WTC11 (cell line): ENCODE results near the gene MCM7. TPM values are rescaled to one million over a fixed set of nuclear protein-coding genes. Genes with fewer than 3 reads are reported as not detected.

ENCODE experiments used
- ATAC-seq: fragments of 200-7000 bp; cut with Tn5 transposase; 2 replicates; pipeline ENCODE4 v1.10.0; 2021; ENCODE audit warnings: mild to moderate bottlenecking, moderate library complexity
- CTCF ChIA-PET: fragments of 300-600 bp; sonication (Branson Sonifier 250); formaldehyde crosslinking; loops from one replicate; lab custom pipeline; 2021; ENCODE audit warnings: antibody characterized with exemption; lab: Charles Lee
- POLR2A ChIA-PET: fragments of 350-600 bp; sonication (Branson Sonifier 250); formaldehyde crosslinking; loops from one replicate; lab custom pipeline; 2021; ENCODE audit warnings: antibody characterized with exemption; lab: Charles Lee
- DNase-seq: peaks from one replicate; pipeline ENCODE4 v3.0.0; 2021; ENCODE audit warnings: low spot score
- H3K27ac Mint-ChIP-seq: 2 replicates; pipeline ENCODE4 v1.8.0; 2021; ENCODE audit warnings: mixed read lengths
- H3K27me3 Mint-ChIP-seq: 2 replicates; pipeline ENCODE4 v1.8.0; 2021; ENCODE audit warnings: low read depth, mild to moderate bottlenecking, moderate library complexity, mixed read lengths
- H3K36me3 Mint-ChIP-seq: 2 replicates; pipeline ENCODE4 v1.8.0; 2021; ENCODE audit warnings: mixed read lengths
- H3K4me1 Mint-ChIP-seq: 2 replicates; pipeline ENCODE4 v1.8.0; 2022; ENCODE audit warnings: mixed read lengths
- H3K4me3 Mint-ChIP-seq: 2 replicates; pipeline ENCODE4 v1.8.0; 2021; ENCODE audit warnings: mild to moderate bottlenecking, moderate library complexity, mixed read lengths
- H3K9me3 Mint-ChIP-seq: 2 replicates; pipeline ENCODE4 v1.8.0; 2021; ENCODE audit warnings: mixed read lengths
- CBFB ChIP-seq: sonication (generic); formaldehyde crosslinking; IDR thresholded peaks from 2 replicates; pipeline ENCODE4 v1.8.1; 2022; ENCODE audit warnings: mild to moderate bottlenecking, low read depth, missing genetic modification reagents
- CREB1 ChIP-seq: sonication (generic); formaldehyde crosslinking; IDR thresholded peaks from 2 replicates; pipeline ENCODE4 v1.8.0; 2023; ENCODE audit warnings: mild to moderate bottlenecking, missing genetic modification reagents
- E2F1 ChIP-seq: sonication (generic); formaldehyde crosslinking; IDR thresholded peaks from 2 replicates; pipeline ENCODE4 v1.8.0; 2022; ENCODE audit warnings: mild to moderate bottlenecking, missing genetic modification reagents
- FOXK1 ChIP-seq: sonication (generic); formaldehyde crosslinking; IDR thresholded peaks from 2 replicates; pipeline ENCODE4 v1.8.0; 2022; ENCODE audit warnings: mild to moderate bottlenecking, moderate library complexity, missing genetic modification reagents
- FOXP4 ChIP-seq: sonication (generic); formaldehyde crosslinking; IDR thresholded peaks from 2 replicates; pipeline ENCODE4 v1.8.0; 2022; ENCODE audit warnings: mild to moderate bottlenecking, missing genetic modification reagents
- HMGA2 ChIP-seq: fragments of 250-450 bp; sonication (Bioruptor Pico); IDR thresholded peaks from 2 replicates; pipeline ENCODE4 v1.4.0; 2021; ENCODE audit warnings: mild to moderate bottlenecking, moderate library complexity
- KAT7 ChIP-seq: sonication (generic); formaldehyde crosslinking; IDR thresholded peaks from 2 replicates; pipeline ENCODE4 v1.8.1; 2023; ENCODE audit warnings: missing genetic modification reagents, mild to moderate bottlenecking, borderline replicate concordance
- RORB ChIP-seq: fragments of 250-450 bp; sonication (Bioruptor Pico); IDR thresholded peaks from 2 replicates; pipeline ENCODE4 v1.9.0; 2021; ENCODE audit warnings: mild to moderate bottlenecking
- SP1 ChIP-seq: sonication (generic); formaldehyde crosslinking; conservative IDR thresholded peaks from 2 replicates; pipeline ENCODE4 v1.8.1; 2022; ENCODE audit warnings: missing genetic modification reagents
- STAT6 ChIP-seq: sonication (generic); formaldehyde crosslinking; conservative IDR thresholded peaks from 2 replicates; pipeline ENCODE4 v1.8.1; 2023; ENCODE audit warnings: mild to moderate bottlenecking, low read depth, missing genetic modification reagents, moderate library complexity
- ZNF121 ChIP-seq: sonication (generic); formaldehyde crosslinking; IDR thresholded peaks from 2 replicates; pipeline ENCODE4 v1.8.0; 2023; ENCODE audit warnings: missing genetic modification reagents
- ZNF232 ChIP-seq: sonication (generic); formaldehyde crosslinking; IDR thresholded peaks from 2 replicates; pipeline ENCODE4 v1.8.0; 2022; ENCODE audit warnings: mild to moderate bottlenecking, missing genetic modification reagents
- ZNF281 ChIP-seq: sonication (generic); formaldehyde crosslinking; IDR thresholded peaks from 2 replicates; pipeline ENCODE4 v1.8.0; 2023; ENCODE audit warnings: mild to moderate bottlenecking, missing genetic modification reagents
- ZNF396 ChIP-seq: fragments of 250-450 bp; sonication (Bioruptor Pico); IDR thresholded peaks from 2 replicates; pipeline ENCODE4 v1.8.0; 2021; ENCODE audit warnings: mild to moderate bottlenecking, moderate library complexity, borderline replicate concordance
- ZNF532 ChIP-seq: fragments of 250-450 bp; sonication (Bioruptor Pico); IDR thresholded peaks from 2 replicates; pipeline ENCODE4 v1.9.0; 2021; ENCODE audit warnings: mild to moderate bottlenecking, borderline replicate concordance
- total RNA-seq: library from RNA; stranded (reverse); gene quantifications from 3 replicates; pipeline ENCODE4 v1.2.3, GENCODE V29; 2021

MCM7 gene
- total RNA-seq, 1 experiment from 2014 or later: 351 TPM

- TF ChIP-seq STAT6 (CRISPR knock-in tag) (no peak), E2F1 (no peak), KAT7 (CRISPR knock-in tag) (no peak), ZNF281 (CRISPR knock-in tag) (no peak), FOXK1 (CRISPR knock-in tag) (no peak), HMGA2 (no peak), SP1 (CRISPR knock-in tag) (no peak), ZNF532 (CRISPR knock-in tag) (no peak), FOXP4 (CRISPR knock-in tag) (no peak), ZNF232 (no peak)
These were observed 2.3 kb downstream of the MCM7 start (continued) for GRCh38 chr7:100098913-100099312.

GRCh38 chr7:100095704-100096103 is 5.5 kb downstream of the MCM7 start:
- Mint-ChIP-seq H3K27me3 (no peaks in the 10 kb centered on the region), H3K36me3 (peaks cover 99% of the 10 kb centered on the region), H3K27ac (peak overlapping the region; percentile 88), H3K9me3 (no peaks in the 10 kb centered on the region), H3K4me1 (peaks cover 20% of the 10 kb centered on the region), H3K4me3 (no peak overlapping the region; the same call in 1 of the 2 replicates)
- TF ChIP-seq CBFB (CRISPR knock-in tag) (no peak), CREB1 (CRISPR knock-in tag) (no peak), RORB (no peak), ZNF121 (CRISPR knock-in tag) (no peak), ZNF396 (CRISPR knock-in tag) (no peak), FOXP4 (CRISPR knock-in tag) (no peak)
- ATAC-seq (no peak), DNase-seq (no peak)
- POLR2A ChIA-PET: interaction anchor here (0.9 kb wide), 1 partner anchor 151 kb away, joined by 3 read pairs; no protein-coding TSS in a partner anchor
- CTCF ChIA-PET: no interaction called here
